Activated CD4-positive, alpha-beta T cell treated with anti-CD3 and anti-CD28 coated beads for 1 hour (primary cell): ENCODE data around the gene ICA1L.

Experiments used
- DNase-seq: peaks from one replicate; pipeline ENCODE4 v3.0.0-alpha.2; 2020

Gene ICA1L

GRCh38 chr2:202723746-202724145 is 147.8 kb downstream of the ICA1L start:
- no peak for DNase-seq
